Large intestine (tissue), 3 donors: Measurements from ENCODE around the gene MYH11. TPM values are rescaled to one million over a fixed set of nuclear protein-coding genes. Genes with fewer than 3 reads are reported as not detected.
"Not testable (repeated sequence)": the region's sequence is repeated elsewhere in the genome, so short reads cannot be mapped to it uniquely, and the experiment has no call there.

Source experiments
- DNase-seq, 2 donors: peaks; one replicate each; pipeline versions ENCODE4 v3.0.0 to v3.0.0-alpha.2; 2013
- H3K27ac ChIP-seq: one replicate; pipeline ENCODE4 v1.5.1; 2013; ENCODE audit warnings: low read length
- H3K27me3 ChIP-seq: 2 replicates; pipeline ENCODE4 v1.6.1; 2013; ENCODE audit warnings: low read length; ENCODE audit not compliant: control insufficient read depth, insufficient read depth
- H3K36me3 ChIP-seq: 2 replicates; pipeline ENCODE4 v1.6.1; 2013; ENCODE audit warnings: low read length; ENCODE audit not compliant: control insufficient read depth, insufficient read depth
- H3K4me1 ChIP-seq: one replicate; pipeline ENCODE4 v1.6.1; 2013; ENCODE audit warnings: low read length; ENCODE audit not compliant: control insufficient read depth, insufficient read depth
- H3K4me3 ChIP-seq: one replicate; pipeline ENCODE4 v1.5.1; 2013; ENCODE audit warnings: low read length
- H3K9me3 ChIP-seq: one replicate; pipeline ENCODE4 v1.6.1; 2013; ENCODE audit warnings: mild to moderate bottlenecking, low read depth, low read length, moderate library complexity; ENCODE audit not compliant: control insufficient read depth
- WGBS: methylation state at CpG from one replicate; pipeline ENCODE4 v1.1.5; 2013; ENCODE audit warnings: low lambda C conversion rate; ENCODE audit not compliant: insufficient coverage; 5-methylcytosine and 5-hydroxymethylcytosine counted together
- polyA plus RNA-seq: library from polyadenylated mRNA; unstranded; fragments of 120-200 nt; gene quantifications from one replicate; pipeline ENCODE4 v1.2.1, GENCODE V29; 2013

MYH11 gene
- polyA plus RNA-seq, 1 donor, result 401 TPM

DNA sequence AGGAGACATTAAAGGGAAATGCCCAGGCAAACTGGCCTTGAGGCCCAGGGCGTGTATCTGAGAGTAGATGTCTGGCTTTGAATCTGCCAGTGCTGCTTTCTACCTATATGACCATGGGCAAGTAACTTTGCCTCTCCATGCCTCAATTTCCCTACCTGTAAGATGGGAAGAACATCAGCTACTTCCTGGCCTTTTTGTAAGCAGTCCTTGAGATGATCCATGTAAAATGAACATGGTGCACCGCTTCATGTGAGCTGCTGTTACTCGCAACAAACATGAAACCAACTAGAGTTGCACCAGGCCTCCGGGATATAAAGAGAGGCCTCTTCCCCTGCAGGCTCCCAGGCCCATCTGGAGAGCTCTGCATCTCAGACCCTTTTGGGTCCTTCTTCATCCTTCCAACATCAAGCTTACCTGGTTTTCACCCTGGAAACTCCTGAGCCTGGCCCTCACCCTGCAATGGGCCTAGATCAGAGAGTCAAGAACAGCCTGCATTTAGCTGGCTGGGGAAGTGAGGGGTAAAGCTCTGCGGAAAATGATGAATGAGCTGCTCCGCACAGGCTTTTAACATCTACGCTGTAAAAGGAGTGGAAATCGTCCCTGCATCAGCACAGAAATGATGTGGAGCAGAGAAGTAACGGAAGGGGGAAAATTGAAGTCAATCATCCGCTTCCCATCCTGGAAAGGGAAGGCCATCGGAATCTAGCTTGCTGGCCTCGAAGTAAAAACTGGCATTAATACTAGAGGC is 2.3 kb upstream of the MYH11 start:
- Histone ChIP-seq H3K27ac (peak overlapping the region; percentile 62), H3K27me3 (peaks cover 40% of the 10 kb centered on the region), H3K36me3 (no peaks in the 10 kb centered on the region), H3K4me1 (no peaks in the 10 kb centered on the region), H3K4me3 (no peak overlapping the region), H3K9me3 (peaks cover 2% of the 10 kb centered on the region)
- no CpG with 5 or more reads among the region's 12 CpGs for WGBS
- DNase-seq, result no peak

DNA sequence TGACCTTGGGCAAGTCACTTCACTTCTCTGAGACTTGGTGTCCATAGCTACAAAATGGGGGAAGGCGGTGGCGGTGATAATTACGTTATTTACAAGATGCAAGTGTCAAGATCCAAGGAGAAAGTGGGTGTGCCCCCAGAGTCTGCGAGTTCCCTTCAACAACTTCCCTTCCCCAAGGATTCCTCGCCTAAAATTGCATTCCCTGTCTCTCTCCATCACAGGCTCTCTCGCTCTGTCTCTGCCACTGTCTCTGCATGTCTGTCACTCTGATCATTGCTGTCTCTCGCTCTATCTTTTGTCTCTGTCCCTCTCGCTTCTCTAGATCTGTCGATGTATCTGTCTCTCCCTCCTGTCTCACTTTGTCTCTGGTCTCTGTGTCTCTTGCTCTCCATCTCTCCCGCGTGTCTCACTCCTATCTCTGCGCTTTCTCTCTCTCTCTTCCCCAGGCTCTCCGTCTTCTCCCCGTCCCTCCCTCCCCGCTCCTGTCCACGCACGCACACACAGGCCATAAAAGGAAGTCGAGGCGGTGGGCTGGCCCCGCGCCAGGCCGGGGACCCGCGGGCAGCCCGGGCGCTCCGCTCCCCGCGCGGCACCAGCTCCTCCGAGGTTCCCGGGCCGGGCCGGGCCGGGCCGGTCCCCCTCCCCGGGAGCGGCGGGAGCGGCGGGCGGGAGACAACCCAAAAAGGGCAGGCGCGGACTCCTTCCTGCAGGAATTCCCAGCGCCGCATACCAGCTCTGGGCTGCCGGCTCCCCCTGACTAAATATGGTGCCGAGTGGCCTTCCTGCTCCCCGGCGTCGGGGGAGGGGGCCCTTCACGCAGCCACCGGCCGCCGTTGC is 1.1 kb upstream of the MYH11 start:
- 3% methylated on average over 5 of the region's 55 CpGs for WGBS
- peak; percentile 32 to 47 for DNase-seq

DNA sequence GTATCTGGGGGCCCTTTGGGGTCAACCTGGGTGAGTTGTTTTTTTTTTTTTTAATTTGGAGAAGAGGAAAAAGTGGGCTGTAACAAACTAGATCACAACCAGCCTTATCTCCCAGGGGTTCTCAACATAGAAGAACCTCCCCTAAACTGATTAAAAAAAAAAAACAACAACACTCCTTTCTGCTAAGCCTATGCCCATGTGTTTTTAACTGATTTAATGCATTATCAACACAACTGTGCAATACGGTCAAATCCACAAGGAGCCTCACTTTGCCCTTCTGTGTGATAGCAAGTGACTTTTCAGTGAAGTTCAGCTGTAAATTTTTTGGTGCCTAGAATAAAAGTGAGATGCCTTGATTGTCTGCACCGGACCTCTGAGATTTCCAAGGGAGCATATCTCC is 646 bp downstream of the MYH11 start:
- Histone ChIP-seq H3K4me1 (no peaks in the 10 kb centered on the region), H3K27me3 (peaks cover 44% of the 10 kb centered on the region), H3K27ac (peak overlapping the region; percentile 29), H3K36me3 (no peaks in the 10 kb centered on the region), H3K9me3 (peaks cover 2% of the 10 kb centered on the region), H3K4me3 (peak overlapping the region; percentile 43)
- DNase-seq, result no peak
- WGBS, result no CpG with 5 or more reads among the region's 2 CpGs

More for the DNA sequence above, 1.1 kb upstream of the MYH11 start:
- Histone ChIP-seq H3K9me3 (peaks cover 2% of the 10 kb centered on the region), H3K4me3 (peak overlapping the region; percentile 35), H3K27ac (peak overlapping the region; percentile 62), H3K36me3 (no peaks in the 10 kb centered on the region), H3K27me3 (peaks cover 44% of the 10 kb centered on the region), H3K4me1 (no peaks in the 10 kb centered on the region)

DNA sequence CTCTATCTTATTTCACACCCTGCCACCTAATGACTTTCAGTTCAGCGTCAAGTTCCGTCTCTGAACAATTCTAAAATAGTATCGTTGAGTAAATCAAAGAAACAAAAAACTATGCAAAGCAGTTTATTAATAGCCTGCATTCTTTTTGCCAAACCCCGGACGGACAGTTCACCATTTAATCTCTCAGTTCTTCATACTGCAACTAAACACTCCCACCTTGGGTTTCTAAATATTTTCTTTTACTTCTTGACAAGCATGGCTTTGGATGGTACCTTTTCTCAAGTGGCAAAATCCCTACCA is 1.2 kb downstream of the MYH11 start:
- Histone ChIP-seq H3K4me3 (peak overlapping the region; percentile 43), H3K27ac (peak overlapping the region; percentile 65), H3K9me3 (peaks cover 2% of the 10 kb centered on the region), H3K4me1 (no peaks in the 10 kb centered on the region), H3K27me3 (peaks cover 44% of the 10 kb centered on the region), H3K36me3 (no peaks in the 10 kb centered on the region)
- no peak for DNase-seq
- 74% methylated on average over 5 of the region's 5 CpGs for WGBS

DNA sequence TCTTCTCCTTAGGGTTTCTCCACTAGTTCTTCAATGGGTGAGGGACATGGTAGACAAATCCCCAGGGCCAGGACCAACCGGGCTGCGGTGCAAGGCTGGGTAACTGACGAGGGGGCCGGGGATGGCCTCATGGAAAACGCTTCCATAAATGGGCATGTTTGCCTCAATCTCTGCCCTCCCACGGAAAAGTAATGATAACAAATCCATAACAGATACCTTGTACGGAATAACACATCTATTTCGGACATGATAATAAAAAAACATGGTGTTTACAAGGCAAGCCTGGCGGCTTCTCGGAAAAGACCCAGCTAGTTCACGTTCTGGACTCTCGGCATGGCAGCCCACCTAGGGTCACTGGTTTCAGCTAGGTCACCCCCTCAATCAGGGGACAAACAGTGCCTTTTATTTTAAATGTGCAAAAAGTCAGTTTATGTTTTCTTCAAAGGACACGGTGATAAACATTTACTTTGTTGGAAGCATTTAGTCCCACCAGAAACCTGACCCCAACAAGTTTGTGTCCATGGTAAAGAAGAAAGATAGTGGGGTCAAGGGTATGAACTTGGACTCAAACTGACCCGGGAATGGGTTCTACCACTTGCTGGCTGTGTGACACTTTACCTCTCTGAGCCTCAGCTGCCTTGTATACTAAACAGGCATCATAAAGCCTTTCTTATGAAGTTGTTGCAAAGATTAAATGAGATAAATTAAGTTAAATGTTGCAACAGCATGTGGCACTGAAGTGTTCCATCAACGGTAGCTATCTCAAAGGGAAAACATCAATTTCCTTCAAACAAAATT is 1.7 kb downstream of the MYH11 start:
- 60% methylated on average over 1 of the region's 15 CpGs for WGBS
- Histone ChIP-seq H3K27ac (peak overlapping the region; percentile 65), H3K4me3 (peak overlapping the region; percentile 43)

DNA sequence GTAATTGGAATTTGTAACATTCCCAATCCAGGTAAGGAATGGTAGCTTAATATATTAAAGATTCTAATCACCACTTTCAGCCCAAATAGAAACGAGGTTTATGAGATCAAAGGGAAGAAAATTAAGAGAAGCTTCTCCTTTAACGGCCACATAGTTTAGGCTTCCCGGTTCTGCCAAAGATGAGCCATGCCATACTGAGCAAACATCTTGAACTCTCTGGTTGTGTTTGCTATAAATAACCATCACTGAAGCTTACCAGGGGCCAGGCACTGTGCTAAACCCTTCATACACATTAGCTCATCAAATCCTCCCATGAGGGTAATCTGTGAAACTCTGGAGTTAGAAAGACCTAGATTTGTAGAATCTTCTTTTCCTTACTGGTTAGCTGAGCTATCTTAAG is 2.8 kb downstream of the MYH11 start:
- peaks cover 42% of the 10 kb centered on the region for H3K27me3 ChIP-seq
- peak overlapping the region; percentile 65 for H3K27ac ChIP-seq
- no peak for DNase-seq
- H3K4me1 ChIP-seq, result no peaks in the 10 kb centered on the region
- WGBS, result no CpG with 5 or more reads among the region's 3 CpGs
- no peaks in the 10 kb centered on the region for H3K36me3 ChIP-seq
- peaks cover 2% of the 10 kb centered on the region for H3K9me3 ChIP-seq
- peak overlapping the region; percentile 43 for H3K4me3 ChIP-seq

More for the DNA sequence above, 1.7 kb downstream of the MYH11 start:
- peaks cover 44% of the 10 kb centered on the region for H3K27me3 ChIP-seq
- H3K4me1 ChIP-seq, result no peaks in the 10 kb centered on the region
- H3K36me3 ChIP-seq, result no peaks in the 10 kb centered on the region
- peaks cover 2% of the 10 kb centered on the region for H3K9me3 ChIP-seq
- DNase-seq, result no peak

DNA sequence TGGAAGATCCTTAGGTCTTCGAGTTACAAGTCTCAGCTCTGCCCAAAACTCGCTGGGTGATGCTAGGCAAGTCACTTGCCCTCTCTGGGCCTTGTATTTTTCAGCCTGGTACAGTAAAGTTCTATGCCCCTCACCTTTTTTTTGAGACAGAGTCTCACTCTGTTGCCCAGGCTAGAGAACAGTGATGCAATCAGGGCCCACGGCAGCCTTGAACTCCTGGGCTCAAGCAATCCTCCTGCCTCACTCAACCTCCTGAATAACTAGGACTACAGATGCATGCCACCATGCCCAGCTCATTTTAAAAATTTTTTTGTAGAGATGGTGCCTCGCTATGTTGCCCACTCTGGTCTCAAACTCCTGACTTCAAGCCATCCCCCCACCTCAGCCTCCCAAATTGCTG is 3.8 kb downstream of the MYH11 start:
- H3K27ac ChIP-seq, result peak overlapping the region; percentile 65
- no peak for DNase-seq
- H3K4me3 ChIP-seq, result peak overlapping the region; percentile 43

DNA sequence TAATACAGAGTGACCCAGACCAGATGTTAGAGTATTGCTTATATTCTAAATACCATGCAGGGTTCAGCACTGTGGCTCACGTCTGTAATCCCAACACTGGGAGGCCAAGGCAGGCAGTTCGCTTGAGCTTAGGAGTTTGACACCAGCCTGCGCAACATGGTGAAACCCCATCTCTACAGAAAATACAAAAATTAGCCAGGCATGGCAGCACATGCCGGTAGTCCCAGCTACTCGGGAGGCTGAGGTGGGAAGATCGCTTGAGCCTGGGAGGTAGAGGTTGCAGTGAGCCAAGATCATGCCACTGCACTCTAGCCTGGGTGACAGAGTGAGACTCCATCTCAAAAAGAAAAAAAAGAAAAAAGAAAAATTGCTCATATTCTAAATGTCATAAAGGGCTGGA is 6.3 kb downstream of the MYH11 start:
- no CpG with 5 or more reads among the region's 6 CpGs for WGBS
- not testable (repeated sequence) for H3K4me1 ChIP-seq, H3K9me3 ChIP-seq, H3K4me3 ChIP-seq, H3K36me3 ChIP-seq, H3K27ac ChIP-seq, DNase-seq
- H3K27me3 ChIP-seq, result peaks cover 10% of the 10 kb centered on the region

More for the DNA sequence above, 3.8 kb downstream of the MYH11 start:
- H3K4me1 ChIP-seq, result no peaks in the 10 kb centered on the region
- WGBS, result no CpG with 5 or more reads among the region's 4 CpGs
- H3K36me3 ChIP-seq, result no peaks in the 10 kb centered on the region
- H3K27me3 ChIP-seq, result peaks cover 35% of the 10 kb centered on the region
- H3K9me3 ChIP-seq, result no peaks in the 10 kb centered on the region

DNA sequence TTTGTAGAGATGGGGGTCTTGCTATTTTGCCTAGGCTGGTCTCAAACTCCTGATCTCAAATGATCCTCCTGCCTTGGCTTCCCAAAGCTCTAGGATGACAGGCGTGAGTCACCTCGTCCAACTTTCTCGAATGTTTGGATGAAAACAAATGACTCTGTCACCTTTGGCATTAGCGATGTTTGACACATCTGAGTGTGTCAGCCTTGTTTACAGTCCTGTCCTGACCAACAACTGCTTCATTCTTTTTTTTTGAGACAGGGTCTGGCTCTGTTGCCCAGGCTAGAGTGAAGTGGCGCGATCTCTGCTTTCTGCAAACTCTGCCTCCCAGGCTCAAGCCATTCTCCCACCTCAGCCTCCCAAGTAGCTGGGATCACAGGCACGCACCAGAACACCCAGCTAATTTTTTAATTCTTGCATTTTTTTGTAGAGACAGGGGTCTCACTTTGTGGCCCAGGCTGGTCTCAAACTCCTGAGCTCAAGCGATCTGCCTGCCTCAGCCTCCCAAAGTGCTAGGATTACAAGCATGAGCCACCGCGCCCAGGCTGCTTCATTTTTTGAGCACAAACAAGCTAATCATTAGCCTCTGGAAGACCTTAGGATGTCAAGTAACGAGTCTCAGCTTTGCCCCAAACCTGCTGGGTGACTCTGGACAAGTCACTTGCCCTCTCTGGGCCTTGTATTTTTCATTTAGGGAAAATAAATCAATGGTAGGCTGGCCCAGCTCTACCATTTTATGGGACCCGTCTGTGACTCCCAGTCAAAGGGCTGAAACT is 7.4 kb downstream of the MYH11 start:
- no peaks in the 10 kb centered on the region for H3K4me1 ChIP-seq
- H3K4me3 ChIP-seq, result no peak overlapping the region
- no peak for DNase-seq
- no peaks in the 10 kb centered on the region for H3K36me3 ChIP-seq
- no peaks in the 10 kb centered on the region for H3K9me3 ChIP-seq
- H3K27ac ChIP-seq, result no peak overlapping the region
- peaks cover 4% of the 10 kb centered on the region for H3K27me3 ChIP-seq
- WGBS, result 100% methylated on average over 1 of the region's 12 CpGs
